IPS-NIHi7 (cell line): ENCODE results near the gene MYOG.

Experiments used
- DNase-seq: peaks from one replicate; pipeline ENCODE4 v3.0.0; 2012; ENCODE audit warnings: mixed read lengths; ENCODE audit errors: extremely low spot score

Gene MYOG

DNA sequence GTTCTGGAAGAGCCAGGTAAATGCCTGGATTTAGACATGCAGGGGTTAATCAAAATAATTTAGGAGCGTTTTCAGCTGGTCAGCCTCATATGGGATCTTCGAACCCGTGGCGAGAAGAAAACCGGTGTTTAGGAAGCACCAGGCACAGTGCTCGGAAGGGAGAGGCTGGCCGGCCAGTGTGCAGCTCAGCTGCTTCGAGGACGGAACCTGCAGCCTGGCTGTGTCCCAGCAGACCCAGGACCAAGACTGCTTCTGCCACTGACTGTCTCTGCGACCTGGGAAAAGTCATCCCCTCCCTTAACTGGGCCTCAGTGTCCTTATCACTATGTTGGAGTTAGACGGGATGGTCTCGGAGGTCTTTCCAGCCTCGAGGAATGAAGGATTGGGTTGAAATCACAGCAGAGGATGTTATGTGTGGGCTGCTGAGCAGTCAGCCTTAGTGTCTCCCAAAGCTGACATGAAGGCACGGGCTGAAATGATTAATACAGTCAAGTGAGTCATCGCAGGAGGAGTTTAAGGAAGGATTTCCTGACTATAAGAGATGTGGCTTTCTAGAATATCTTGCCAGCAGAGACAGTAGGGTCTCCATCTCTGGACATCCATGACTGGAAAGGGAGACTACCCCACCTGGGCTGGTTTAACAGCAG lies 38.7 kb downstream of the MYOG start:
- DNase-seq, result no peak

DNA sequence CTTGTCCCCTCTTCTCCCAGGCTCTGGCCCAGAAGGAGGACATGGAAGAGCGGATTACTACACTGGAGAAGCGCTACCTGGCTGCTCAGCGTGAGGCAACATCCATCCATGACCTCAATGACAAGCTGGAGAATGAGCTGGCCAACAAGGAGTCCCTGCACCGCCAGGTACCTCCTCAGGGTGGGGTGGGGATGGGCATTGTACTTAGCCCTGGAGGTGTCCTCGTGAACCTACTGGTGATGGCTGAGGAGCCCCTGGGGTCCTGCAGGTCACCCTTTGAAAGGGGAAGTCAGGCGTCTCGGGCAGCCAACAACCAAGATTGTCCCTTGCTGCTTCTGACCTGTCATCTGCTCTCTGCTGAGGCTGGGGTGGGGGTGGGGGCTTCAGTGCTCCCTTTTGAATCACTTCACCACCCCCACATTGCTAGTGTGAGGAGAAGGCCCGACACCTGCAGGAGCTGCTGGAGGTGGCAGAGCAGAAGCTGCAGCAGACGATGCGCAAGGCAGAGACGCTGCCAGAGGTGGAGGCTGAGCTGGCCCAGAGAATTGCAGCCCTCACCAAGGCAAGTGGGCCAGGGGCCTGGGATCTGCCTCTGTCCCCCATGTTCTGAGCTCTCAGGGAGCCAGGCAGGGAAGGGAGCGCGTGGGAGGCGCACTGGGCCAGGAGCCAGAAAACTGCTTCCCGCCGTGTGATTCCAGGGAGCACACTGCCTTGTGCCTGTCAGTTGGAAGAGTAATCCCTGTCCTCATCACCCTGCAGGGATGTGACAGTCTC lies 39.8 kb downstream of the MYOG start:
- no peak for DNase-seq

DNA sequence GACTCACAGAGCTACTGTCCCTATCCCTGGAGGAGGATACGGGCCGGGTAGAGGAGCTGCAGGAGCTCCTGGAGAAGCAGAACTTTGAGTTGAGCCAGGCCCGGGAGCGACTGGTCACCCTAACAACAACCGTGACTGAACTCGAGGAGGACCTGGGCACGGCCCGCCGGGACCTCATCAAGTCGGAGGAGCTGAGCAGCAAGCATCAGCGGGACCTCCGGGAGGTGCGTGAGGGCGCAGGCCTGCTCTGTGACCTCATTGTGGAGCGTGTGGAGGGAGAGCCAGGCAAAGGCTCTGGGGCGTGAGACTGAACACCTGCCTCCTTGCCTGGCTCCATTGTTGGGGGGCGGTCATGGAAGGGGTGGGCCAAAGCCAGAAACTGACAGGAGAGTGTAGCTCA lies 40.5 kb downstream of the MYOG start:
- DNase-seq, result no peak

DNA sequence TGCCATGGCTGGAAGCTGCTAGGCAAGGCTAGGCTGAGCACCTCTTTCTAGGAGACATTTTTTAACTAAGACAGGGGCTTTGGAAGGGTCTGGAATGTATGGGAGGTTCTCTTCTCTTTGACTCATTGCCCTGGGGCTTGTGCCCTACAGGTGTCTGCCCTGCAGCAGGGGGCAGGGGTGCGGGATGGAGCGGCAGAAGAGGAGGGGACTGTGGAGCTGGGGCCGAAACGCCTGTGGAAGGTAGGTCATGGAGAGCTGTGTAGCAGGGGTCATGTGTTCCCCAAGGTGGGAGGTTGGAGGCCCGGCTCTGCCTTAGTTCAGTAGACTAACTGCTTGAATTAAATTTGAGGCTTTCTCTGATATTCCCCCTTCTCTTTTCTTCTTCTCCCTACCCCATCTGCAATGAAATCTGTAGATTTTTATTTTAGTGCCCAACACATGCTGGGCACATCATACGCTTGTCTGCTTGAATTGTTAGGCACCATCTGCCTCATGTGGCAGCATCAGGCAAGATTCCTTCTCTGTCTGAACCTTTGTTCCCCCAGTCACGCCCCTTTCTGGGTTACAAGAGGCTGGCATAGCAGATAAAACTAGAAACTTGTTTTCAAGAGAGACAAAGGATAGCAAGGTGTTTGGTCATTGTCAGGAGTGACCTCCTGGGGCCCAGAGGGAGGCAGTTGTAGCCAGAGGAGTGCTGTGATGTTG lies 41.1 kb downstream of the MYOG start:
- no peak for DNase-seq

DNA sequence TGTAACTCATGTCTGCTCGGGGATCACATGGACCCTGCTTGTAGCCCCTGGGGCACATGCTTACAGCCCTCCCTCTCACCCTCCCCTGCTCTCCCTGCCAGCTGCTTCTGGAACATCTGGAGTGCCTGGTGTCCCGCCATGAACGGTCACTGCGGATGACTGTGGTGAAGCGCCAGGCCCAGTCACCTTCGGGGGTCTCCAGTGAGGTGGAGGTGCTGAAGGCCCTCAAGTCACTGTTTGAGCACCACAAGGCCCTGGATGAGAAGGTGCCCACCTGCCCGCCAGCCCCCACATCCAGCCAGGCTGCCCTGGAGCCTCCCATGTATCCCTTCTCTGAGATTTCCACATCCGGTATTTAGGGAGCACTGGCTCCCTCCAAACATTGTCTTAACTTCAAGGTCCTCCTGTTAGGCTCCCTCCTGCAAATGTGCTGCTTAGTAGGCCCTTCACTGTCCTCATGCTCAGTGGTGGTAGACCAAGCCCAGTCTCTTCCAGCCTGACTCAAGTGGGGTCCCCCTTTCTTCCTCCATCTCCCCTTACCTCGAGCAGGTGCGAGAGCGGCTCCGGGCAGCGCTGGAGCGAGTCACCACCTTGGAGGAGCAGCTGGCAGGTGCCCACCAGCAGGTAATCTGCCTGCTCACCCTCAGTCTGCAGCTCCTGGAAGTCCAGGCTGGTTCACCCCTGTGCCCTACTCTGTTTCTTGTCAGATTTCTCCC lies 41.8 kb downstream of the MYOG start:
- no peak for DNase-seq

DNA sequence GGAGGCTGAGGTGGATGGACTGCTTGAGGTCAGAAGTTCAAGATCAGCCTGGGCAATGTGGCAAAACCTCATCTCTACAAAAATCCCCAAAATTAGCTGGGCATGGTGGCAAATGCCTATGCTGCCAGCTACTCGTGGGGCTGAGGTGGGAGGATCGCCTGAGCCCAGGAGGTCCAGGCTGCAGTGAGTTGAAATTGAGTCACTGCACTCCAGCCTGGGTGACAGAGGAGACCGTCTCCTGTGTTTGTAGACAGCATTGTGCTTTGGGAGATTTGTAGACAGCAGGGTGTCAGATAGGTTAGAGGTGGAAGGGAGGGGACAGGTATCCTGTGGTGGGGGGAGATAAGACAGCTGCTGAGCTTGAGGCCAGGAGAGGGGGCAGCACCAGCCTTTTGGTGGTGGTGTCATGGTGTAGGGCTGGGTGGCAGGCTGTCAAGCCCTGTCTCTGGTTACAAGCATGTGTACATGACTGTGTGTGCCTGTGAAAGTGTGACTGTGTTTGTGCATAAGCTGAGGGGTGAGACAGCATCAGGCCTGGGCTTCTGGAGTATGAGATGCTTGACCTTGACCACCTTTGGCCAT lies 44.4 kb downstream of the MYOG start:
- DNase-seq, result no peak

DNA sequence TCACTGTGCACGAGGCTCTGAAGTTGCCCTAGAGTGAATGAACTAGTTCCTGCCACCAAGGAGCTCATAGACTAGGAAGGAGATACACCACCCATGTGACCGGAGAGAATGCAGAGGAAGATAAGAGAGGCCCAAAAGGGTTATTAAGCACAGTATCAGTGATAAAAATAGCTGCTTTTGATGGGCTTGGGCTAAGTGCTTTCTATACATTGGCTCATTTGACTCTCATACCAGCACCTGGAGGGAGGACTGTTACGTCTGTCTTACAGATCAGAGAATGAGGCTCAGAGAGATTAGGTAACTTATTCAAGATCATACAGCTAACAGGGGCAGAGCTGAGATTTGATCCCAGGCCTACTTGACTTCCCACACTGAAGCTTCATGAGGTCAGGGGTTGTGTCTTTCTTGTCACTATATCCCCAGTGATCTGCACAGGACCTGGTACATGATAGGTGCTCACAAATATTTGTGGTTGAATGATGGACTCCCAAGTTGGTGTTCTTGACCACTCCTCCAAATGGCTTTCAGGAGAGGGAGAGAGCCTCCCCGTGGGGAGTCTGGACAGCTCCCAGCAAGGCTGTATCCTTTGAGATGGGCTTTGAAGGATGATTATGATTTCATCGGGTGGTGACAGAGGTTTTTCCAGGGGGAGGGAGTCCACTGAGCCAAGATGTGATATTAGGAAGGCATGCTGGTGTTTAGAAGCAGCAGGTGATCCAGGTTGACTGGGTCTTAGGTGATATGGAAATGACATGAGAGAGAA lies 45.1 kb downstream of the MYOG start:
- no peak for DNase-seq

DNA sequence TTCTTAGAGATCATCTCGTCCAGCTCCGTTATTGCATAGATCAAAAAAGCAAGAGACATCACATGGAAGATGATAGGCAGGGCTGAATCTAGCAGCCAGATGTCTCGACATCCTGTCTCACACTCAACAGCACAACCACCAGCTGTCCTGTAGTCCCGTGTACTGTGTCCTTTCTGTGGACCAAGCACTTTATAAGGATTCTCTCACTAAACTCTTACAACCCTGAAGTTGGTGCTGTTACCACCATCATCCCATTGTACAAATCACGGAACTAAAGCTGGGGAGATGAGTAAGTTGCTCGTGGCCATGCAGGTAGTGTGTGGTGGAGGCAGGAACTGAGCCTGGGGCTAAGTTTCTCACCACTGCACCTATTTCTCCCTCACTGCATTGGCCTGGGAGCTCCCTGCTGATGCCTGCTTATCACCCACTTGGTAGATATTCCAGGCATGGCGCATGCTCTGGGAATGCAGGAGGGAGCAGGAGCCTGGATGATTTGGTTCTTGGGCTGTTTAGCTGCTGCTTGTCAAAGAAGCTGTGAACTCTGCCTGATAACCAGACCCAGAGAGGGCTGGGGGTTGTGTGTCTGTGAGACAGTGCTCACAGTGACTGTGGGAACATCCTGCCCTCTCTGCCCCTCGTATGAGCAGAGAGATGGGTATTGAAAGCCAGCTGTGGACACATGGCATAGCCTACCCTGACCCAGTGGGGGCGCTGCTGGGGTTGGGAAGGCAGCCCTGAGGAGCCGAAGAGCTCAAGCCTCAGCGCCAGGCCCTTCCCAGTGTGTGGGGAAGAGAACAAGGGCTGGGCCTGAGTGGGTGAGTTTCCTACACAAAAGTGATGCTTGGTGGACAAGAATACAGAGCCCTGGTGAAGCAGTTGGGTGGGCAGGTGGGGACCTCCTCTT lies 46.0 kb downstream of the MYOG start:
- peak; percentile 79 for DNase-seq

DNA sequence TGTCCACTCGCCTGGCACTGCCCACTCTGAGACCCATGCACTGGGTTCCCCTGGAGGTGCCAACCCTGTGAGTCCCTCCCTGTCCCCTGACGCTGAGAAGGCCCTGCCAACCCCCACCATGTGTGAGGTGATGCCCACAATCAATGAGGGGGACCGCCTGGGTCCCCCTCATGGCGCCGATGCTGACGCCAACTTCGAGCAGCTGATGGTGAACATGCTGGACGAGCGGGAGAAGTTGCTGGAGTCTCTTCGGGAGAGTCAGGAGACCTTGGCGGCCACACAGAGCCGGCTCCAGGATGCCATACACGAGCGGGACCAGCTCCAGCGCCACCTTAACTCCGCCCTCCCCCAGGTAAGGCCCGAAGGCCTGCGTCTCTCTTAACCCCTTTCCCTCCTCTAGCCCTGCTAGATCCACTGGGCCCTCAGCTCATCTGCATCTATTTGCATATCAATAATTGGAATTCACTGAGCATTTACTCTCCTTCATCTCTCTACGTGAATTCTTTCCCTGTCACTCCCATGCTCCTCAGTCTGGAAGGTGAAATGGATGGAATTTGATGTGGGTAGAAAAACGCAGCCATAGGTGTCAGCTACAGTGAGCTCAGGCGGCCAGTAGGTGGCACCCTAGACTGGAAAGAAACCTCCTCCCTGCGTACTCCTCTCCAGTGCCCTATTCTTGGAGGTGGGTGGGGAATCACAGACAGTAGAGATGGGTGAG lies 46.8 kb downstream of the MYOG start:
- peak; percentile 84 for DNase-seq

DNA sequence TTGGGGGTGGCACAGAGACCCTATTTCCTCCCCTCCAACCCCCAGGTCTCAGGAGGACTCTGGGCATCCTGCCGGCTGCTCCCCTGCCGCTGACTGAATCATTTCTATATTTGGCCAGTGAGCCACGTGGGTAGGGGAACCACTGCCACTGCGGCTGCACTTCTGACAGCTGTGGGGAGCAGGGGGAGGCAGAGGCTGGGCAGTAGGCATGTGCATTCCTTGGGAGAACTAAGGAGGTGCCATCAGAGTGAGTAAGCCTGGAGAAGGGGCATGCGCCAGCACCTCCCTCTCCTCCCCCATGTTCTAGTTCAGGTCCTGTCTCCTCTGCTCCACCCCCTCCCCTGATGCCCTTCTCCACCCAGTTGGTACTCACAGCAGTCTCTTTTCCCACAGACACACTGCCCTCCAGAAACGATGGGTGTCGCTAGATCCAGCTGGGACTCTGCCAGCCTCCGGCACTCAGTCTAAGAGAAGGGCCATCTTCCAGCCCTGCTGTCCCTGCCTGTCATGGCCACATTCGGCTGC lies 47.5 kb downstream of the MYOG start:
- DNase-seq, result no peak

DNA sequence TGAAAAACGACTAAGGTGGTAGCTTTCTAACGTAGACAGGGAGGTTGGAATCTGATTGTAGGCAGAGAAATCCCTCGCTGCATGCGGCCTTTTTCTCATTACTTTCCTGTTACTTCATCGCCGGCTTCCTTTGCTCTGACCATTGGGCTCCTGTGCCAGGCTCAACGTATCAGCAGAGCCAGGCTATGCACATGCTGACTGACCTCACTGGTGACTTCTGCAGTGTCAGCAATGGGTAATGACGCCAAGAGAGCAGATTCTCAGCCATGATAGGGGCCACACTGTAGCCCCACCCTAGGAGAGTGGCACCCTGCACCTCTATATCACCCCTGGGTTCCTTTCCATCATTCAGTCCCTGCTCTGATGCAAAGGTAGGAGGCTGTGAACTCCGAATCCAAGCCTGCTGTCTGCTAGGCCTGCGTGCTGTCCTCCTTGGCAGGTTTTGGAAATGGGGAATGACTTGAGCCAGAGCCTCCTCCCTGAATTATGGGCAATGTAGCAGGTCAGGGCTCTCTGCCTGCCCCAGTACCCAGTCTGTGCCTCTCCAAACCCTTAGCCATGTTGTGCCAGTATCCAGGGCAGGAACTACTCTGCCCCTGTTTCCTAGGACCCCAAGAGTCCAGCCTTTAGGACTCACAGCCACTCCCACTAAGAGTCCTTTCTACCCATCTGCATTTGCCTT lies 48.2 kb downstream of the MYOG start:
- no peak for DNase-seq

DNA sequence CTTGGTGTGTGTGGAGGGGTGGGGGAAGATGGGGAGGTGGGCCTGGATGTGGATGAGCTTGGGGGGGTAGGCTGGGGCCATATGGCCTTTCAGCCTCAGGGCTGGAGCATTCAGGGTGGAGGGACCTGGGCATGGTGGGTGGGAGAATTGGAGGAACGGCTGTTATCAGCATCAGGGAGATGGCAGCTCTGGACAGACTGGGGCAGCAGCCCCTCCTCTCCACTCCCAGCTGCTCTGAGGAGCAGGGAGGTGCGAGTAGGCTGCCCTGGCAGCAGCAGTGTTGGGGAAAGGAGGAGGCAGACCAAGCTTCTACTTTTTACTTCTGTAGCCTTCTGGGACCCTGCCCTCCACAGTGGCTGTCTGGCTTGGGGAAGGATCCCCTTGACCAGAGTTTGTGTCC lies 49.3 kb downstream of the MYOG start:
- no peak for DNase-seq

DNA sequence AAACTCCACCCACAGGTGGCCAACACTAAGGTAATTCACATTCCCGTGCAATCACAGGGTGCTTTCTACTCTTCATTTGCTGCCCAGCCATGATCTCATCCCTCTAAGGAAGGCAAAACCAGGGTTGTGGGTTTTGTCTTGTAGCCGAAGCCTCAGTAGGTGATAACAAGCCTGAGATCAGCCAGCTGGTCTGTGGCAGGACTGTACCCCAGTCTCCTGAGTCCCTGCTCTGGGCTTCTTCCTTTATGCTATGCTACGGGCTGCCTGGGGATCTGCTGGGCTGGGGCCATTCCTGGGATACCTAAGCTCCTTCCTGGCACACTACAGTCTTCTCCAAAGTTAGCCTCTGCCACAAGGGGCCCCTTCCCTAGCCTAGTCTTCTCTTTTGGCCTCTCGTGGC lies 49.7 kb downstream of the MYOG start:
- no peak for DNase-seq

DNA sequence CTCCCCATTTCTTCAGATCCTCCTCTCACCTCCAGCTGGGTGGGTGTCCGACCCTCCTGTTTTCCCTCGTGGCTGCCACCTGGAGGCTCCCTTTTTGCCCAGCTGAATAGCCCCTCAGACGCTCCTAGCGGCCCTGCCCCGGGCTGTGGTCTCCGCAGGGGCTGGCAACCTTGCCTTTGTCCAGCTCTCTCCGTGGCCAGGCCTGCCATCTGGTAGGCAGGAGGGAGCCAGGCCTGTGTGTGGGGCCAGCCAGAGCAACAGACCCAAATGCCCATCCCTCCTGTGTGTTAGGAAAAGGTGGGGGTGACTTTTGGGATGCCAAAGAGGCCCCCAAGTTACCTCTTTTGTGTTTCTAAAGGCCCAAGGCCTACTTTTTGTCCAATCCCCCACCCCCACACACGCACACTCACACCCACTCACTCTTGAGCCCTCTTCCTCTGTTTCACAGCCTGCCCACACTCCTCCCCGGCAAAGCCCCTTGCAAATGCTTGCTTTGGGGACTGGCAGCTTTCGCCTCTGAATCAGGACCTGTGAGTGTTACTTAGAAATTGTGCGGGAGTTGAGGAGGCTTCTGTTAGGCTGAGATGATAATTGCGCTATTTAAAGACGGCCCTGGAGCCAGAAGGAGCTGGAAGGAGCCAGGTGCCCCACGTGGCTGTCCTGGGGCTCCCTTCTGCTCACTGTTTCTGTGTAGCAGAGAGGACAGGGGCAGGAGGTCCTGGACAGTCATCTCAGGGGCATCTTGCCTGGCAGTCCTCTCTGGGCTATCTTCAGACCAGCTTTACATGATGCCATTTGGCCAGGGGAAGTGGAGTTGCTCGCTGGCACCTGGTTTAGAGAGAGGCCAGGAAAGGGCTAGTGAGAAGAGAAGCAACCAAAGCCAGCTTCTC lies 50.5 kb downstream of the MYOG start:
- DNase-seq, result no peak

DNA sequence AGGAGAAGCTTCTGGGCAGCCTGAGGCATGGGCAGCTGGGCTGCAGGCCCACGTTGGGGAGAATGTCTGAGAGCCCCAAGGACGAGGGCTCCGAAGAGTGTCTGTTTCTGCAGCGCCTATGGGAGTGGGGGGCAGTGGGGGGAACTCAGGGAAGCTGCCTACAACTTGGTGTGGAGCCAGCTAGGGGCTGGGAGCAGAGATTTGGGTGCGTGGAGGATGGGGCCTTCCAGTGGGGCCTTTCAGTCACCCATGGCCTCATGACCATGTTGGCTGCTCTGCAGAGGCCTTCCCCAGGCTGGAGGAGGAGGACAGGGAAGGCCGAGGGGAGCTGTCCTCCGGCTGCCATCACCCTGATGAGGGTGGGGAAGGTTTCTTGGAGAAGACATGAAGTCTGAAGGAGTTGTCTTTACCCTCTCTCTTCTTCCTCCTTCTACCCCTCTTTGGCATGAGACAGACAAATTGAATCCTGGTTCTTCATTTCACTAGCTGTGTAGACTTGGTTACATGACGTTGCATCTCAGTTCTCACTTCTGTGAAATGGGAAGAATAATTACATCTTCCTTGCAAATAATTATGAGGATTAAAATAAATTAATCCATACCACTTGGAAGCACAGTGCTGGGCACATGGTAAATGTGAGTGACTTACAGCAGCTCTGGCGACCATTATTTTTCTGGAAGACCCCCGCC lies 51.2 kb downstream of the MYOG start:
- no peak for DNase-seq

DNA sequence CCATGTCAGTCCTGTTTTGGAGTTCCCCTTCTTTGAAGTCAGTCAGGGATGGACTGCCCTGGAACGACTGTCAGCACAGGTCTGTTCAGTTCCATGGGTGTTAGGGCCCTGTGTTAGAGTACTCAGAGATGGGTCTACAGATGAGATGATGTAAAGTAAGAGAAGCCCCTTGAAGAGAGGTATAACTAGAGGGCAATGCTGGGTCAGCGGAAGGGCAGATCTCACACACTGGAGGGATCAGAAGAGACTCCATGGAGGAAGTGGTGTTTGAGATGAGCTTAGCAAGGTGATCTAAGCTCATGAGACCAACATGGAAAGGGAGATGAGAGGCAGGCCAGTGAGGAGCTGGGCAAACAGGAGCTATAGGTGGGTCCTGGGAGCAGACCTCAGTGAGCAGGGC lies 51.9 kb downstream of the MYOG start:
- no peak for DNase-seq

DNA sequence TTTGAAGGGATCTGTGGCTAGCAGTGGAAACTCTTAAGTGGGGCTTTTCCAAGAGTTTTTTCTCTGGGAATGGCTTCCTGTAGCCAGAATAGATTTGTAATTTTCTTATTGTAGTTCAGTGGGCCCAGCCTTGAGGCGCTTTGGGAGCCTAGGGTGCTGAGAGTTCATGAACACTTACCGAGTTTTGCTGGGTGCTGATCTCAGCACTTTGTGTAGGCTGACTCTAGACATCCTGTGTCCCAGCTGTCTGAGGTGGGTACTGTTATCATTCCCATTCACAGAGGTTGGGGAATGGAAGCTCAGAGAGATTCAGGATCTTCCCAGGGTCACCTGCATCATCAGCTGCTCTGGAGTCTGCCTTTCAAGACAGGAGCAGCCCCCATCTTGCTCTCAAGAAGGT lies 52.5 kb downstream of the MYOG start:
- DNase-seq, result no peak
